ENCODE data around the gene G6PC2.
A peak's percentile ranks its signal among the peaks of the same experiment; 100 is the strongest.
"Not testable (repeated sequence)": the region's sequence is repeated elsewhere in the genome, so short reads cannot be mapped to it uniquely, and the experiment has no call there.

The G6PC2 gene

DNA sequence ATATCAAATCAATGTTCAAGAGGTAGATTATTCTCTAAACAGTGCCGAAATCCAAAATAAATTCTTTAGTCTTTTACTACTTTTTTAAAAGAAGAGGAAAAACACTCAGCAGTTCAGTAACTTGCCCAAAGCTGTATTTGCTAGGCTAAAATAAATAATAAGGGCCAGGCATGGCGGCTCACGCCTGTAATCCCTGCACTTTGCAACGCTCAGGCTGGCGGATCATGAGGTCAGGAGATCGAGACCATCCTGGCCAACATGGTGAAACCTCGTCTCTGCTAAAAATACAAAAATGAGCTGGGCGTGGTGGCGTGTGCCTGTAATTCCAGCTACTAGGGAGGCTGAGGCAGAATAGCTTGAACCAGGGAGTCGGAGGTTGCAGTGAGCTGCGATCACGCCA is 18.9 kb upstream of the G6PC2 start:
- H3K4me1 ChIP-seq (ENCODE audit: control insufficient read depth, insufficient read depth, low read length, unreplicated experiment); H3K4me3 ChIP-seq (ENCODE audit: low read depth, low read length); H3K79me2 ChIP-seq (ENCODE audit: control insufficient read depth, insufficient read depth, low read length, unreplicated experiment); H3K36me3 ChIP-seq (ENCODE audit: insufficient read depth, low read length); H3K27me3 ChIP-seq (ENCODE audit: insufficient read depth, low read length); H2AFZ ChIP-seq (ENCODE audit: low read length, unreplicated experiment); H3K27ac ChIP-seq (ENCODE audit: low read depth, low read length): not testable (repeated sequence)

DNA sequence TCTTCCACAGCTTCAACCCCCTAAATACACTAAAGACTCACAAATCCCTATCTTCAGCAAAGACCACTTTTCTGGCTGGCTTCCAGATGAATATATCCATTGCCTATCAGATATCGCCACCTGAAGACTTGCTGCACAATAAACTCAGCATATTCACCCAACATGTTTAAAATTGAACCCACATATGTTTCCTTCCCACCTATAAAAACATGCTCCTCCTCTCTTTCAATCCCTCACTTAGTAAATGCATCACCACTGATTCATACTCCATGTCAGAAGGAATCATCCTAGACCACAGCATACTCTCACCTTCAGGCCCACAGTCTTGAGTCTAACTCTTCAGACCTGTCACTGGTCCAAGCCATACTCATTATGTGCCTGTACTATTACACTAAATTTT is 16.1 kb upstream of the G6PC2 start:
- H3K27ac ChIP-seq (ENCODE audit: low read depth, low read length) = no peak overlapping the region
- H3K36me3 ChIP-seq (ENCODE audit: insufficient read depth, low read length) = peaks cover 6% of the 10 kb centered on the region; the same call in 1 of the 2 replicates
- no peak overlapping the region for H2AFZ ChIP-seq (ENCODE audit: low read length, unreplicated experiment)
- peaks cover 6% of the 10 kb centered on the region for H3K4me1 ChIP-seq (ENCODE audit: control insufficient read depth, insufficient read depth, low read length, unreplicated experiment)
- no peak overlapping the region for H3K4me3 ChIP-seq (ENCODE audit: low read depth, low read length)
- H3K79me2 ChIP-seq (ENCODE audit: control insufficient read depth, insufficient read depth, low read length, unreplicated experiment) = peaks cover 18% of the 10 kb centered on the region
- no peaks in the 10 kb centered on the region for H3K27me3 ChIP-seq (ENCODE audit: insufficient read depth, low read length)

DNA sequence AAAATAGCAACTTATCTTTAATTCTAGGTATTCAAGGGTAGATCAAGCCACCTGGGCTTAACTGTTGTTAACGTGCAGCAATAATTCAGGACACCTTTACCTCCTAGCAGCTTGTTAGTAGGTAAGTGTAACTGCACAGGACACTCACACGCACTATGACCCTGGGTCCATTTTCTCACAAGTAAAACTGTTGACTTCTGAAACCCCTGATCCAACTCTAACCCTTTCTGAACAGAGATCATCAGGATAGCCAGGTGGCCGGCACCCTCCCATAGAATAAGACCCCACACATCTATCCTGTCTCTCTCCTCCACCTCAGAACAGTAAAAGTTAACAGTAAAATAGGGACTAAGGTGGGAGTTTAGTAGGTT is 11.5 kb upstream of the G6PC2 start:
- Histone ChIP-seq H3K79me2 (ENCODE audit: control insufficient read depth, insufficient read depth, low read length, unreplicated experiment) (peaks cover 12% of the 10 kb centered on the region), H3K36me3 (ENCODE audit: insufficient read depth, low read length) (peaks cover 6% of the 10 kb centered on the region; the same call in 1 of the 2 replicates), H2AFZ (ENCODE audit: low read length, unreplicated experiment) (peak overlapping the region; percentile 94), H3K27me3 (ENCODE audit: insufficient read depth, low read length) (peaks cover 9% of the 10 kb centered on the region; the same call in 1 of the 2 replicates), H3K27ac (ENCODE audit: low read depth, low read length) (no peak overlapping the region), H3K4me3 (ENCODE audit: low read depth, low read length) (peak overlapping the region; percentile 89), H3K4me1 (ENCODE audit: control insufficient read depth, insufficient read depth, low read length, unreplicated experiment) (peaks cover 6% of the 10 kb centered on the region)

DNA sequence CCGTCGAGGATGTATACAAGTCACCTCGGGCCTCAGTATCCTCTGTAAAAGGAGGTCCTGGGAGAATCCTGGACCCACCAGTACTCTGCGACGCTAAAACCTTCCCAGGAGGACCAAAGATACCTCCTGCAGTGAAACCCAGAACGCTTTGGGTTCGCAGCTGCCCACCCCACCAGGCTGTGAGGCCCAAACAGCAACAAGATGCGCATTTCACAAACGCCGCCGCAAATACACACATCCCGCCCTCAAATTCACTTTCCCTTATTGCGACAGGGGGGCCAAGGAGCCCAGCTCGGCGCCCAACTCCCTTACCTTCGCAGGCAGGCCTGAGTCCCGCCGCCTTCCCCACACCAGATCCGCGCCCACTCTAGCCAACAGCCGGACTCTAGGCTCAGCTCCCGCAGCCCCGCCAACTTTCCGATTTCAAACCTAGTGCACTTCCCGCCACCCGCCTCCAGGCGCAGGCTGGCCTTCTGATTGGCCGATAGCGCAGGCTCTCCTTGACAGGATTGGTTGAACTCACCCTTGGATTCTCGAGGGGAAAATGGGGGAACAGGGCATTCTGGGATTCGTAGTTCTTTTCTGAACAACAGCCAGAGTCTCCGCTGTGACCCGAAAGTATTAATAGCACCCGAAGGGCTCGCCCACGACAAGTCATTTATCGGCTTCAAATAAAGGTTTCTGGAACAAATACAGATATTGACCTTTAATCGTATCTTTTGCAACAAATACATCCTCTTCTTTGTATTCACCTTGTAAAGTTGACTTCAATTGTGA is 10.9 kb upstream of the G6PC2 start, which contains the start of gene SPC25:
Gene SPC25 (minus strand): TSS at position 425 of the 777 bp plus-strand sequence. CDS start 911 bp downstream, outside the sequence.
- H3K27ac ChIP-seq (ENCODE audit: low read depth, low read length) = no peak within 1 kb of the TSS

DNA sequence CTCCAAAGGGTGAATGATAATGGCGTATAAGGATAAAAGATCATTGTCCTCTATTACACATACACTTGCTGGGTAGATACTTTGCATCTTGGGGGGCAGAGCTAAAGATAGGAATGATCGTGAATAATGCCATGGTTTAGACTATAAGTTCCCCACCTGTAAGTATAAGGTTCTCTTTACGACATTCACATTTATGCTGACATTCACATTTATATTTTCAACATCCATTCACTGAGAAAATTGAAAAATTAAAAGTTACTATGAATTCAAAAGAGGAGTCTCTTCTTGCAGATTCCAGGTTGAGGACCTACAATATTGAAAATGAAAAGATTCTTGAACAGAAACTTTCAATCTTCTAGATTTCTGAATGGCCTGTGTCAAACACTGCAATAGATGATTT is 8.8 kb upstream of the G6PC2 start:
- no peak overlapping the region for H3K27ac ChIP-seq (ENCODE audit: low read depth, low read length)
- H3K4me1 ChIP-seq (ENCODE audit: control insufficient read depth, insufficient read depth, low read length, unreplicated experiment) = peaks cover 6% of the 10 kb centered on the region
- H3K36me3 ChIP-seq (ENCODE audit: insufficient read depth, low read length) = peaks cover 5% of the 10 kb centered on the region; the same call in 1 of the 2 replicates
- peaks cover 9% of the 10 kb centered on the region; the same call in 1 of the 2 replicates for H3K27me3 ChIP-seq (ENCODE audit: insufficient read depth, low read length)
- no peak overlapping the region for H2AFZ ChIP-seq (ENCODE audit: low read length, unreplicated experiment)
- peaks cover 12% of the 10 kb centered on the region for H3K79me2 ChIP-seq (ENCODE audit: control insufficient read depth, insufficient read depth, low read length, unreplicated experiment)
- H3K4me3 ChIP-seq (ENCODE audit: low read depth, low read length) = no peak overlapping the region

More for the DNA sequence above, 10.9 kb upstream of the G6PC2 start, which contains the start of gene SPC25:
- peak within 1 kb of the TSS; percentile 94 for H2AFZ ChIP-seq (ENCODE audit: low read length, unreplicated experiment)
- peaks cover 6% of the 10 kb centered on the region; the same call in 1 of the 2 replicates for H3K36me3 ChIP-seq (ENCODE audit: insufficient read depth, low read length)
- peaks cover 12% of the 10 kb centered on the region for H3K79me2 ChIP-seq (ENCODE audit: control insufficient read depth, insufficient read depth, low read length, unreplicated experiment)
- H3K4me3 ChIP-seq (ENCODE audit: low read depth, low read length) = peak within 1 kb of the TSS; percentile 89
- peaks cover 6% of the 10 kb centered on the region for H3K4me1 ChIP-seq (ENCODE audit: control insufficient read depth, insufficient read depth, low read length, unreplicated experiment)
- peaks cover 9% of the 10 kb centered on the region; the same call in 1 of the 2 replicates for H3K27me3 ChIP-seq (ENCODE audit: insufficient read depth, low read length)

DNA sequence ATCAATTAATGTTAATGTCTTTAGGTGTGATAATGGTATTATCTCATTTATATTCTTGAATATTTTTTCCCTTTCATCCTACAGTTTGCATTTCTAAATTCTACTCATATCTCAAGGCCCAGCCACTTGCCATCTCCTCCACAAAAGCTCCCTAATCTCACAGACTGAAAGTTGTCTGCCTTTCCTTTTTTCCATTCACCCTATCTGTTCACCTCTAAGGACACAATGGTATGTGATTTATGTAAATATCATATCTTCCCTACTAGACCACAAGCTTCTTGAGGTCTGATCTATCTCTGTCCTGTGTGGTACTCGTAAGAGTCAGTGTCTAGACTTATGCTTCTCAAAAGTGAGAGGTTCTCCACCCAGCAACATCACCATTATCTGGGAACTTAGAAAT is 7.0 kb upstream of the G6PC2 start:
- Histone ChIP-seq H3K27ac (ENCODE audit: low read depth, low read length) (no peak overlapping the region), H3K79me2 (ENCODE audit: control insufficient read depth, insufficient read depth, low read length, unreplicated experiment) (peaks cover 11% of the 10 kb centered on the region), H2AFZ (ENCODE audit: low read length, unreplicated experiment) (no peak overlapping the region), H3K4me1 (ENCODE audit: control insufficient read depth, insufficient read depth, low read length, unreplicated experiment) (peaks cover 5% of the 10 kb centered on the region), H3K4me3 (ENCODE audit: low read depth, low read length) (no peak overlapping the region), H3K36me3 (ENCODE audit: insufficient read depth, low read length) (no peaks in the 10 kb centered on the region), H3K27me3 (ENCODE audit: insufficient read depth, low read length) (peaks cover 12% of the 10 kb centered on the region; the same call in 1 of the 2 replicates)

DNA sequence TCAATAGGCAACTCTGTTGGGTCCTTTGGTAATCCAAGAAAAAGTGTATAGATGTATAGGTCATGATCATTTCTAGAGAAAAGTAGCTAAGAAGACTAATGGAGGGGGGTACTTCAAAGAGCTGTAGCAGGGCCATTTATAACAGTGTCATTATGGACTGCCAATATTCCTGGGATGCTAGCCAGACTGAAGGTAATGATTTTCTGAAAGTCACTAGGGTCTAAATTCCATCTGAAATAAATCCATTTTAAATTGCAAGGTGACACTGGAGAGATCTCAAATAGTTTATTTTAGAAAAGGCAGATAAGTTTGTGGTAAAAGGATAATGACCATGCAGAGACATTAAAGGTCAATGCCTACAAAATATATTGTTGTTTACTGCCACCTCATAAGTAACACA is 6.4 kb upstream of the G6PC2 start:
- Histone ChIP-seq H3K36me3 (ENCODE audit: insufficient read depth, low read length) (no peaks in the 10 kb centered on the region), H3K4me3 (ENCODE audit: low read depth, low read length) (no peak overlapping the region), H3K27me3 (ENCODE audit: insufficient read depth, low read length) (peaks cover 15% of the 10 kb centered on the region; the same call in 1 of the 2 replicates), H3K27ac (ENCODE audit: low read depth, low read length) (no peak overlapping the region), H3K79me2 (ENCODE audit: control insufficient read depth, insufficient read depth, low read length, unreplicated experiment) (peaks cover 4% of the 10 kb centered on the region), H3K4me1 (ENCODE audit: control insufficient read depth, insufficient read depth, low read length, unreplicated experiment) (no peaks in the 10 kb centered on the region), H2AFZ (ENCODE audit: low read length, unreplicated experiment) (no peak overlapping the region)

DNA sequence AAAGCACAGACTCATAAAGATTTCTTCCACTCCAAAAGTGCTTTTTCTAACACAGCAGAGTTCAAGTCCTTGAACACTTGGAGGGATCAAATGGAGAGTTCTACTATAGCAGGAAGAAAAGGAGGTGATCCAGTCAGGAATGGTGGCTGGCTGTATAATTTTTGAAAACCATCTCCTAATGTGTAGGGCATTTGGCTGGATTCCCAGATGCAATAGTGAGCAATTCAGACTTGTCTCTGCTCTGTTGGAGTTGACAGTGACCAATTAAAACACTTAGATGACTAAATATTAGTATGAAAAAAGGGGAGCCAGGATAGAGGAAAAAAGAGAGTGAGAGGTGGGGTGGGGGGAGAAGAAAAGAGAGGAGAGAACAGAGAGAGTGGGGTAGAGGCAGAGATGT is 5.3 kb upstream of the G6PC2 start:
- no peaks in the 10 kb centered on the region for H3K79me2 ChIP-seq (ENCODE audit: control insufficient read depth, insufficient read depth, low read length, unreplicated experiment)
- H3K4me1 ChIP-seq (ENCODE audit: control insufficient read depth, insufficient read depth, low read length, unreplicated experiment) = no peaks in the 10 kb centered on the region
- H3K27ac ChIP-seq (ENCODE audit: low read depth, low read length) = no peak overlapping the region
- H3K27me3 ChIP-seq (ENCODE audit: insufficient read depth, low read length) = peaks cover 21% of the 10 kb centered on the region
- no peak overlapping the region for H3K4me3 ChIP-seq (ENCODE audit: low read depth, low read length)
- H2AFZ ChIP-seq (ENCODE audit: low read length, unreplicated experiment) = no peak overlapping the region
- no peaks in the 10 kb centered on the region for H3K36me3 ChIP-seq (ENCODE audit: insufficient read depth, low read length)

DNA sequence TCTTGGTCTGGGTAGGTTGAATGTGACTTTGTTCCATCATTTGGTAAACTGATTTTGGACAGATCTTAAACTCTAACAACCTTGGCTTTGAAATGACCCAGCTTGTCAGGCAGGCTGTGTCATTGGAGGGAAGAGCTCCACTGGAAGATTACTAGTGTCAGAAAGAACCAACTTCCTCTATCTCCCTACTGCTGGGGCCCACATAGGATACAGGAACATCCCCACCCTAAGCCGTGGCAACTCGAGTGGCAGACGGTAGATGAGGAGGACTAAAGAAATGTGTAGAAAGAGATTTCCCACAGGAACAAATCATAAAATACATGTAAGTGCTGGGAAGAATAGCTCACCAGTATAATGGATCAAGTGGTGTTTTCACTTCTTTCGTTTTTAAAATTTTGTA is 4.3 kb upstream of the G6PC2 start:
- H3K4me3 ChIP-seq (ENCODE audit: low read depth, low read length) = no peak overlapping the region

DNA sequence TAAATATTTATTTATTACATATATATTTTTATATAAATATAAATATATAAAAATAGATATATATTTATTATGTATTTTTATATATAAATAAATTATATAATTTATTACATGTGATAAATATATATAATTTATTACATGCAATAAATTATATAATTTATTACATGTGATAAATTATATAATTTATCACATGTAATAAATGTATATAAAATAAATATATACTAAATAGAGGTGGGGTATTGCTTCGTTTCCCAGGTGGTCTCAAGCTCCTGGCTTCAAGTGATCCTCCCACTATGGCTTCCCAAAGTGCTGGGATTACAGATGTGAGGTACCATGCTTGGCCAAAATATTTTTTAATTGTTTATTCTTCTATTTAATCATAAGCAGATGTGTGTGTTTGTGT is 3.6 kb upstream of the G6PC2 start:
- H3K79me2 ChIP-seq (ENCODE audit: control insufficient read depth, insufficient read depth, low read length, unreplicated experiment) = no peaks in the 10 kb centered on the region
- H3K4me1 ChIP-seq (ENCODE audit: control insufficient read depth, insufficient read depth, low read length, unreplicated experiment) = no peaks in the 10 kb centered on the region
- no peak overlapping the region for H3K27ac ChIP-seq (ENCODE audit: low read depth, low read length)
- H3K36me3 ChIP-seq (ENCODE audit: insufficient read depth, low read length) = no peaks in the 10 kb centered on the region
- no peak overlapping the region for H3K4me3 ChIP-seq (ENCODE audit: low read depth, low read length)
- H3K27me3 ChIP-seq (ENCODE audit: insufficient read depth, low read length) = peaks cover 17% of the 10 kb centered on the region
- no peak overlapping the region for H2AFZ ChIP-seq (ENCODE audit: low read length, unreplicated experiment)

More for the DNA sequence above, 4.3 kb upstream of the G6PC2 start:
- H3K4me1 ChIP-seq (ENCODE audit: control insufficient read depth, insufficient read depth, low read length, unreplicated experiment) = no peaks in the 10 kb centered on the region
- H3K27ac ChIP-seq (ENCODE audit: low read depth, low read length) = no peak overlapping the region
- no peak overlapping the region for H2AFZ ChIP-seq (ENCODE audit: low read length, unreplicated experiment)
- H3K36me3 ChIP-seq (ENCODE audit: insufficient read depth, low read length) = no peaks in the 10 kb centered on the region
- no peaks in the 10 kb centered on the region for H3K79me2 ChIP-seq (ENCODE audit: control insufficient read depth, insufficient read depth, low read length, unreplicated experiment)
- H3K27me3 ChIP-seq (ENCODE audit: insufficient read depth, low read length) = peaks cover 22% of the 10 kb centered on the region

DNA sequence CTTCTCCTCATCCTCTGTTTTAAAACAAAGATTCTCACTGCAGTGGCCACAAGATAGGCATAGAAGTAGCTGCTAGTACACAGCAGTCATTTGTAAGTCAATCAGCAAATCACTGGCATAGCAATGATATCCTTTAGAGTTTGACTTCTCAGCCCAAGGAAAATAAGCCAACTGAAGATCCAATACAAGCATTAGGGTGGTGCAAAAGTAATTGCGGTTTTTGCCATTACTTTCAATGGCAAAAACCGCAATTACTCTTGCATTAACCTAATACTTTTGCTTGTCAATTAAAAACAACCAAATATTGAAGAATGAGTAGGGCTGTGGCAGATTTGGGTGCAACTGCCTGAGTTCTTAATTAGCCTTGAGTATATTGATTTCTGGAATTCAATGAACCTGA is 2.8 kb downstream of the G6PC2 start:
- H3K4me1 ChIP-seq (ENCODE audit: control insufficient read depth, insufficient read depth, low read length, unreplicated experiment) = no peaks in the 10 kb centered on the region

More for the DNA sequence above, 2.8 kb downstream of the G6PC2 start:
- peaks cover 54% of the 10 kb centered on the region for H3K27me3 ChIP-seq (ENCODE audit: insufficient read depth, low read length)
- no peak overlapping the region for H2AFZ ChIP-seq (ENCODE audit: low read length, unreplicated experiment)
- H3K79me2 ChIP-seq (ENCODE audit: control insufficient read depth, insufficient read depth, low read length, unreplicated experiment) = no peaks in the 10 kb centered on the region
- no peaks in the 10 kb centered on the region for H3K36me3 ChIP-seq (ENCODE audit: insufficient read depth, low read length)
- H3K27ac ChIP-seq (ENCODE audit: low read depth, low read length) = no peak overlapping the region
- no peak overlapping the region for H3K4me3 ChIP-seq (ENCODE audit: low read depth, low read length)

Measured in ACC112 (cell line).